HG03175 (cell line): ENCODE data around the gene PSMD9.
"Not testable (repeated sequence)": the region's sequence is repeated elsewhere in the genome, so short reads cannot be mapped to it uniquely, and the experiment has no call there.

Source experiments
- ATAC-seq: cut with Tn5 transposase; IDR thresholded peaks from one replicate; pipeline ENCODE4 v1.9.1; 2021; ENCODE audit warnings: mild to moderate bottlenecking, moderate library complexity; ENCODE audit not compliant: unreplicated experiment

PSMD9 gene

GRCh38 chr12:121872546-121873215 is 15.9 kb upstream of the PSMD9 start:
- no peak for ATAC-seq

- ATAC-seq, result no peak
Observed at GRCh38 chr12:121873216-121873569, 15.4 kb upstream of the PSMD9 start.

GRCh38 chr12:121874071-121874470 is 14.5 kb upstream of the PSMD9 start:
- ATAC-seq, result no peak

- ATAC-seq, result no peak
Observed at GRCh38 chr12:121875582-121875981, 13.0 kb upstream of the PSMD9 start.

- not testable (repeated sequence) for ATAC-seq
Observed at GRCh38 chr12:121876080-121876447, 12.5 kb upstream of the PSMD9 start.

GRCh38 chr12:121883315-121883660 is 5.3 kb upstream of the PSMD9 start:
- ATAC-seq, result no peak

GRCh38 chr12:121885129-121885528 is 3.5 kb upstream of the PSMD9 start:
- not testable (repeated sequence) for ATAC-seq

GRCh38 chr12:121888083-121888477 is 510 bp upstream of the PSMD9 start:
- ATAC-seq, result no peak

GRCh38 chr12:121889274-121889624 is 659 bp downstream of the PSMD9 start:
- no peak for ATAC-seq

- ATAC-seq, result not testable (repeated sequence)
Observed at GRCh38 chr12:121889661-121890060, 1.1 kb downstream of the PSMD9 start.

- ATAC-seq, result no peak
Observed at GRCh38 chr12:121892673-121893561, 4.3 kb downstream of the PSMD9 start.

- ATAC-seq, result no peak
Observed at GRCh38 chr12:121893961-121894460, 5.4 kb downstream of the PSMD9 start.

- ATAC-seq, result no peak
Observed at GRCh38 chr12:121894633-121895032, 6.0 kb downstream of the PSMD9 start.

- no peak for ATAC-seq
Observed at GRCh38 chr12:121898287-121898686, 9.7 kb downstream of the PSMD9 start.

GRCh38 chr12:121899590-121899989 is 11.0 kb downstream of the PSMD9 start:
- no peak for ATAC-seq

GRCh38 chr12:121903202-121903601 is 14.6 kb downstream of the PSMD9 start:
- ATAC-seq, result no peak

- ATAC-seq, result no peak
Observed at GRCh38 chr12:121905746-121906145, 17.2 kb downstream of the PSMD9 start.

- ATAC-seq, result no peak
Observed at GRCh38 chr12:121908702-121909101, 20.1 kb downstream of the PSMD9 start.

GRCh38 chr12:121911824-121912585 is 23.4 kb downstream of the PSMD9 start:
- ATAC-seq, result no peak

- no peak for ATAC-seq
Observed at GRCh38 chr12:121915841-121916321, 27.3 kb downstream of the PSMD9 start.

GRCh38 chr12:121916719-121917118 is 28.1 kb downstream of the PSMD9 start:
- no peak for ATAC-seq
